Parathyroid adenoma (tissue), 2 donors: ENCODE measurements around the gene WDR12.
"Not testable (repeated sequence)": the region's sequence is repeated elsewhere in the genome, so short reads cannot be mapped to it uniquely, and the experiment has no call there.

ENCODE experiments used
- H2AFZ ChIP-seq: fragments of 300-600 bp; sonication (generic); one replicate; pipeline ENCODE4 v1.7.0; 2017; ENCODE audit warnings: antibody characterized with exemption, mild to moderate bottlenecking
- H3K27ac ChIP-seq: fragments of 300-600 bp; sonication (generic); one replicate; pipeline ENCODE4 v1.7.0; 2017
- H3K27me3 ChIP-seq: fragments of 300-600 bp; sonication (generic); one replicate; pipeline ENCODE4 v1.7.0; 2017; ENCODE audit warnings: low read length; ENCODE audit not compliant: control insufficient read depth, insufficient read depth
- H3K36me3 ChIP-seq: fragments of 300-600 bp; sonication (generic); one replicate; pipeline ENCODE4 v1.7.0; 2017; ENCODE audit warnings: low read length; ENCODE audit not compliant: control insufficient read depth, insufficient read depth
- H3K4me1 ChIP-seq: fragments of 300-600 bp; sonication (generic); one replicate; pipeline ENCODE4 v1.7.0; 2017; ENCODE audit warnings: control low read depth
- H3K4me2 ChIP-seq: fragments of 300-600 bp; sonication (generic); one replicate; pipeline ENCODE4 v1.7.0; 2017; ENCODE audit warnings: low read length
- H3K4me3 ChIP-seq: fragments of 300-600 bp; sonication (generic); one replicate; pipeline ENCODE4 v1.7.0; 2017; ENCODE audit warnings: low read depth, low read length
- H3K79me2 ChIP-seq: fragments of 300-600 bp; sonication (generic); one replicate; pipeline ENCODE4 v1.7.0; 2017; ENCODE audit warnings: control low read depth
- H3K9ac ChIP-seq: fragments of 300-600 bp; sonication (generic); one replicate; pipeline ENCODE4 v1.7.0; 2017; ENCODE audit warnings: mild to moderate bottlenecking
- H3K9me3 ChIP-seq: fragments of 300-600 bp; sonication (generic); one replicate; pipeline ENCODE4 v1.7.0; 2017; ENCODE audit warnings: low read length; ENCODE audit not compliant: control insufficient read depth
- TF ChIP-seq, protein P1 (sequence below): fragments of 300-600 bp; sonication (generic); IDR thresholded peaks from one replicate; pipeline ENCODE4 v1.7.0; 2017; ENCODE audit warnings: antibody characterized with exemption, mild to moderate bottlenecking
- donor health status: primary hyperparathyroidism.

WDR12 gene

DNA sequence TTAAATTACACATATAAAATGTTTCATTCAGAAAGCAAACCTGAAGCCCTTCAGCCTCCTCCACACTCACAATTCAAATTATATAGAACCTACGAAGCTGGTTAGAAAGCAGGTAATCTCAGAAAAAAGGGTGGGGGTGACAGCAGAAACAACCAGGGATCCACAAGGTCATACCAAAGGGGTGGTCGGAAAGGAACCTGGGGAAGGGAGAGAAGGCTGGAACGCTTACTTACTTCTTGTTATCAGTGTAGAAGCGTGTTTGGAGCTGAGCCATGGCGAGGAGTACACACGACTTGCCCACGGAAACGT, 316 bp downstream of the WDR12 start:
- no peaks in the 10 kb centered on the region for H3K9me3 ChIP-seq
- peak overlapping the region; percentile 88 for H3K4me2 ChIP-seq
- peaks cover 3% of the 10 kb centered on the region for H3K4me1 ChIP-seq
- no peaks in the 10 kb centered on the region for H3K27me3 ChIP-seq
- H3K36me3 ChIP-seq: no peaks in the 10 kb centered on the region
- TF ChIP-seq, protein P1, sequence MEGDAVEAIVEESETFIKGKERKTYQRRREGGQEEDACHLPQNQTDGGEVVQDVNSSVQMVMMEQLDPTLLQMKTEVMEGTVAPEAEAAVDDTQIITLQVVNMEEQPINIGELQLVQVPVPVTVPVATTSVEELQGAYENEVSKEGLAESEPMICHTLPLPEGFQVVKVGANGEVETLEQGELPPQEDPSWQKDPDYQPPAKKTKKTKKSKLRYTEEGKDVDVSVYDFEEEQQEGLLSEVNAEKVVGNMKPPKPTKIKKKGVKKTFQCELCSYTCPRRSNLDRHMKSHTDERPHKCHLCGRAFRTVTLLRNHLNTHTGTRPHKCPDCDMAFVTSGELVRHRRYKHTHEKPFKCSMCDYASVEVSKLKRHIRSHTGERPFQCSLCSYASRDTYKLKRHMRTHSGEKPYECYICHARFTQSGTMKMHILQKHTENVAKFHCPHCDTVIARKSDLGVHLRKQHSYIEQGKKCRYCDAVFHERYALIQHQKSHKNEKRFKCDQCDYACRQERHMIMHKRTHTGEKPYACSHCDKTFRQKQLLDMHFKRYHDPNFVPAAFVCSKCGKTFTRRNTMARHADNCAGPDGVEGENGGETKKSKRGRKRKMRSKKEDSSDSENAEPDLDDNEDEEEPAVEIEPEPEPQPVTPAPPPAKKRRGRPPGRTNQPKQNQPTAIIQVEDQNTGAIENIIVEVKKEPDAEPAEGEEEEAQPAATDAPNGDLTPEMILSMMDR: no peak
- peak overlapping the region; percentile 83 for H3K27ac ChIP-seq
- no peak overlapping the region for H3K9ac ChIP-seq
- peaks cover 12% of the 10 kb centered on the region for H3K79me2 ChIP-seq
- peak overlapping the region; percentile 86 for H3K4me3 ChIP-seq
- peak overlapping the region; percentile 88 for H2AFZ ChIP-seq

DNA sequence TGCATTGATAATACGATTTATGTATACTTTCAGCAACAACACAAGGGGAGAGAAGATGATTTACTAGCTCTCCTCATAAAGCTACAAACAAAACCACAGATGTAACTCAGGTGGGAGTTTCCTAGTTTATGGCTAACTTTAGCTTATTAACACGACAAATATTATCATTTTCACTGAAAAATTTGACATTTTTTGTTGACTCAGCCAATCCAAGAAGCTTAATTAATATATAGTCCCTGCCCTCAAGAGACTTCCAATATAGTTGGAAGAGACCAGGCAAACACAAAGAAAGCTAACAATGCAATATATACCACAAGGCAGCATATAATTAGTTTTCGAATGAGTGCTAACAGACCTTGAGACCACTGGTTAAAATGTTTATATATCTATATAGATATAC, 775 bp downstream of the WDR12 start:
- peaks cover 12% of the 10 kb centered on the region for H3K79me2 ChIP-seq
- H3K9me3 ChIP-seq: no peaks in the 10 kb centered on the region
- peaks cover 3% of the 10 kb centered on the region for H3K4me1 ChIP-seq
- H3K4me3 ChIP-seq: peak overlapping the region; percentile 86
- TF ChIP-seq, protein P1: no peak
- H2AFZ ChIP-seq: no peak overlapping the region
- no peaks in the 10 kb centered on the region for H3K27me3 ChIP-seq
- H3K36me3 ChIP-seq: no peaks in the 10 kb centered on the region
- peak overlapping the region; percentile 88 for H3K4me2 ChIP-seq
- H3K27ac ChIP-seq: no peak overlapping the region
- no peak overlapping the region for H3K9ac ChIP-seq

GRCh38 chr2:202910250-202910649, 1.2 kb downstream of the WDR12 start:
- H2AFZ ChIP-seq, H3K79me2 ChIP-seq, H3K36me3 ChIP-seq, H3K9me3 ChIP-seq, H3K27ac ChIP-seq, H3K4me1 ChIP-seq, H3K27me3 ChIP-seq, H3K9ac ChIP-seq, H3K4me3 ChIP-seq: not testable (repeated sequence)
- H3K4me2 ChIP-seq: peak overlapping the region; percentile 88

DNA sequence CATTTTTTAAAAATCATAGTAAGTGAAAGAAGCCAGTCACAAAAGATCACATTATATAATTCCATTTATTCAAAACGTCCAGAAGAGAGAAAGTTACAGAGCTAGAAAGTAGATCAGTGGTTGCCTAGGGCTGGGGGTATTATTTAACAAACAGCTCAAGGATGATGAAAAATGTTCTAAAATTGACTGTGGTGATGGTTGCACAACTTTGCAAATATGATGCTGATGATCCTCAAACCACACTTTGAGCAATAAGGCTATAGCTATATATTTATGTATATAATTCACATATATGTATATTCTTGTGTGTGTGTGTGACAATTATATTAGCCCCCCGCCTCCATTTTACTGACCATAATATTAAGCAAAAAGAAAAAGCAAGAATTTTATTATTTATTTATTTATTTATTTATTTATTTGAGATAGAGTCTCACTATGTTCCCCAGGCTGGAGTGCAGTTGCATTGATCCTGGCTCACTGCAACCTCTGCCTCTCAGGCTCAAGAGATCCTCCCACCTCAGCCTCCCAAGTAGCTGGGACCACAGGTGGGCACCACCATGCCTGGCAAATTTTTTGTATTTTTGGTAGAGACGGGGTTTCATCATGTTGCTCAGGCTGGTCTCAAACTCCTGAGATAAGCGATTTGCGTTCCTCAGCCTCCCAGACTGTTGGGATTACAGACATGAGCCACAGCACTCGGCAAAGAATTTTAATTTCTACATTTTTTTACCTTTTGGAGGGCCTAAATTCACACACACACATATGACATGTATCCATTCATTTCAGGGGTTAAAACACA, 1.9 kb downstream of the WDR12 start:
- no peaks in the 10 kb centered on the region for H3K36me3 ChIP-seq
- H3K4me3 ChIP-seq: no peak overlapping the region
- no peak overlapping the region for H3K9ac ChIP-seq
- H3K4me2 ChIP-seq: no peak overlapping the region
- peaks cover 3% of the 10 kb centered on the region for H3K4me1 ChIP-seq
- no peak overlapping the region for H3K27ac ChIP-seq
- TF ChIP-seq, protein P1: no peak
- no peak overlapping the region for H2AFZ ChIP-seq
- no peaks in the 10 kb centered on the region for H3K27me3 ChIP-seq
- H3K79me2 ChIP-seq: peaks cover 9% of the 10 kb centered on the region
- H3K9me3 ChIP-seq: no peaks in the 10 kb centered on the region

- H3K79me2 ChIP-seq: peaks cover 9% of the 10 kb centered on the region
- no peak overlapping the region for H3K4me3 ChIP-seq
- no peak overlapping the region for H3K27ac ChIP-seq
- no peaks in the 10 kb centered on the region for H3K9me3 ChIP-seq
- no peak overlapping the region for H2AFZ ChIP-seq
- H3K4me1 ChIP-seq: peaks cover 3% of the 10 kb centered on the region
- no peak overlapping the region for H3K9ac ChIP-seq
- TF ChIP-seq, protein P1: no peak
- no peaks in the 10 kb centered on the region for H3K27me3 ChIP-seq
- no peaks in the 10 kb centered on the region for H3K36me3 ChIP-seq
- no peak overlapping the region for H3K4me2 ChIP-seq
Measured at GRCh38 chr2:202908186-202908585, 3.3 kb downstream of the WDR12 start.

DNA sequence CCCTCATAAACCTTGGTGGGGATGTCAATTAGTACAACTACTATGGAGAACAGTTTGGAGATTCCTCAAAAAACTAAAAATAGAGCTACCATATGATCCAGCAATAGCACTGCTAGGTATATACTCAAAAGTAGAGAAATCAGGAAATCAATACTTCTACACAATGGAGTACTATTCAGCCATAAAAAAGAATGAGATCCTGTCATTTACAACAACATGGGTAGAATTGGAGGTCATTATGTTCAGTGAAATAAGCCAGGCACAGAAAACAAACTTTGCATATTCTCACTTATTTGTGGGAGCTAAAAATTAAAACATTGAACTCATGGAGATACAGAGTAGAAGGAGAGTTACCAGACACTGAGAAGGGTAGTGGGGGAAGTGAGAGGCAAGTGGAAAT, 6.0 kb downstream of the WDR12 start:
- H3K27ac ChIP-seq, H3K4me2 ChIP-seq, H3K36me3 ChIP-seq, H2AFZ ChIP-seq, H3K9me3 ChIP-seq, H3K4me1 ChIP-seq, H3K27me3 ChIP-seq, H3K9ac ChIP-seq, H3K79me2 ChIP-seq, H3K4me3 ChIP-seq: not testable (repeated sequence)
